Upper lobe of right lung (tissue), 1 donor: Measurements from ENCODE around the gene RFT1. TPM values are rescaled to one million over a fixed set of nuclear protein-coding genes. Genes with fewer than 3 reads are reported as not detected.
"Not testable (repeated sequence)": the region's sequence is repeated elsewhere in the genome, so short reads cannot be mapped to it uniquely, and the experiment has no call there.

ENCODE experiments used
- ATAC-seq: fragments of 200-7000 bp; cut with Tn5 transposase; one replicate; pipeline ENCODE4 v1.9.1; 2020; ENCODE audit warnings: mild to moderate bottlenecking, moderate library complexity
- DNase-seq: peaks from one replicate; pipeline ENCODE4 v3.0.0-alpha.2; 2020
- H3K27ac ChIP-seq: fragments of 200-600 bp; one replicate; pipeline ENCODE4 v1.8.0; 2022
- H3K27me3 ChIP-seq: fragments of 200-600 bp; one replicate; pipeline ENCODE4 v1.8.0; 2022; ENCODE audit warnings: mild to moderate bottlenecking
- H3K36me3 ChIP-seq: fragments of 200-600 bp; one replicate; pipeline ENCODE4 v1.8.0; 2022
- H3K4me1 ChIP-seq: fragments of 200-600 bp; one replicate; pipeline ENCODE4 v1.8.0; 2022
- H3K4me3 ChIP-seq: fragments of 200-600 bp; one replicate; pipeline ENCODE4 v1.8.0; 2022; ENCODE audit warnings: mild to moderate bottlenecking
- H3K9me3 ChIP-seq: fragments of 200-600 bp; one replicate; pipeline ENCODE4 v1.8.0; 2022
- intact Hi-C: fragments of 100-400 bp; cut with DNase I; formaldehyde crosslinking; loops from one replicate; pipeline ENCODE4 v1.11.0; 2022
- total RNA-seq: library from RNA; stranded (reverse); fragmentation: NEBNext Ultra II Directional; extraction: Animal tissue kit (Norgen Biotek cat#: 25700); gene quantifications from one replicate; pipeline ENCODE4 v1.2.1, GENCODE V29; 2021
- TF ChIP-seq, protein P1 (sequence below): fragments of 200-600 bp; IDR thresholded peaks from one replicate; pipeline ENCODE4 v1.8.0; 2022; ENCODE audit warnings: antibody characterized with exemption
- donor health status: DM: no; HTN: yes; CAD: no; lungs with severe emphysema.

The RFT1 gene
- total RNA-seq, 1 donor from 2014 or later: 20.6 TPM

DNA sequence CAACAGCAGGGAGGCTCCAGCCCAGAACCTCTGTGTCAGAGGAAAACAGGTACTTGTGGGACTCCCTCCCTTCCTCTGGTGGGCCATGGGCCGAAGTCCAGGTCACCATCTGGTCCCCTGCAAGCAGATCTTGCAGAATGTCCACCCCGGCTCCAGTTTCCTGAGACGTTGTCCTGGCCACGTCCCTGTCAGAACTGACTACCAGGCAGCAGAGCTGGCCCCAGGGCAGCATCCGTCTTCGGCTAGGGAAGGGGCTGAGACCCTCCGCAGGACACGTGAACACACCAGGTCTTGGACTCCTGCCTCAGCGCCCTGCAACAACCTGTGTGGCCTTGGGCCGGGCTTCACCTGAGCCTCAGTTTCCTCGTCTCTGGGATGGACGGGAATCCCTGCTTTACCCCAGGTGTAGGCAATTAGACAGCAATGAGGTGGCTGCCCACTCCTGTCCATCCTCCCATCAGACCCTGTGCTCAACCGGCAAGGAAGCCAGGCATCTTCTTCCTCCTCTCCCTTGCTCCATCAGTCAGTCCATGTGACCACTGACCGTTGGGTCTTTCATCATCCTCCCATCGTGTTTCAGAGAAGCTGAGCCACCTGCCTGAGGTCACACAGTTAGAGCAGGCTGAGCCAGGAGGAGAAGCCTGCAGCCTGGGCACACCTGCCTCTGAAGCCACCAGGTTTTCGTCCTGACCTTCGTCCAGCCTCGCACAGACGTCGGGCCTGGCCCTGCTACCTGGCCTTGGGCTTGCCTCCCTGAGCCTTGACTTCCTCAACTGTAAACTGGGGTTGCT, 21.8 kb upstream of the RFT1 start:
- DNase-seq: no peak
- no peaks in the 10 kb centered on the region for H3K27me3 ChIP-seq
- intact Hi-C loops: no loop called here
- no peak overlapping the region for H3K4me3 ChIP-seq
- no peaks in the 10 kb centered on the region for H3K9me3 ChIP-seq
- no peak for ATAC-seq
- no peaks in the 10 kb centered on the region for H3K36me3 ChIP-seq
- H3K4me1 ChIP-seq: peaks cover 45% of the 10 kb centered on the region
- TF ChIP-seq, protein P1, sequence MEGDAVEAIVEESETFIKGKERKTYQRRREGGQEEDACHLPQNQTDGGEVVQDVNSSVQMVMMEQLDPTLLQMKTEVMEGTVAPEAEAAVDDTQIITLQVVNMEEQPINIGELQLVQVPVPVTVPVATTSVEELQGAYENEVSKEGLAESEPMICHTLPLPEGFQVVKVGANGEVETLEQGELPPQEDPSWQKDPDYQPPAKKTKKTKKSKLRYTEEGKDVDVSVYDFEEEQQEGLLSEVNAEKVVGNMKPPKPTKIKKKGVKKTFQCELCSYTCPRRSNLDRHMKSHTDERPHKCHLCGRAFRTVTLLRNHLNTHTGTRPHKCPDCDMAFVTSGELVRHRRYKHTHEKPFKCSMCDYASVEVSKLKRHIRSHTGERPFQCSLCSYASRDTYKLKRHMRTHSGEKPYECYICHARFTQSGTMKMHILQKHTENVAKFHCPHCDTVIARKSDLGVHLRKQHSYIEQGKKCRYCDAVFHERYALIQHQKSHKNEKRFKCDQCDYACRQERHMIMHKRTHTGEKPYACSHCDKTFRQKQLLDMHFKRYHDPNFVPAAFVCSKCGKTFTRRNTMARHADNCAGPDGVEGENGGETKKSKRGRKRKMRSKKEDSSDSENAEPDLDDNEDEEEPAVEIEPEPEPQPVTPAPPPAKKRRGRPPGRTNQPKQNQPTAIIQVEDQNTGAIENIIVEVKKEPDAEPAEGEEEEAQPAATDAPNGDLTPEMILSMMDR: no peak
- H3K27ac ChIP-seq: no peak overlapping the region

DNA sequence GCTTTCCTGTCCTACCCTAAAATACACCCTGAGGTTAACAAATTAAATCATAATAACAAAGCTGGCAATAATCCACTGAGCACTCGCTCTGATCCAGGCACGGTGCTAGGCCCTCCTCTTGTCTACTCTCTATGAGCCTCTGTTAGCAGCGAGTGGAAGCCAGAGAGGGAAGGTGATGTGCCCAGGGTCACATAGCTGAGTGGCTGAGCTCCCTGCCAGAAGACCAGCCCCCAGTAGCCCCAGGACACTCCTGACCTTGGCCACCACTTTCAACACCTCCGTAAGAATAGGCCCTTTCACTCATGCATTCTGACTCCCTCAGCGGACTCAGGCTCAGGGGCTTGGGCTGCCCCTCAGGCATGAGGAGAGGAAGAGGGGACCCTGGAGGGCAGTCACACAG, 21.2 kb upstream of the RFT1 start:
- intact Hi-C loops: no loop called here
- H3K9me3 ChIP-seq: no peaks in the 10 kb centered on the region
- H3K36me3 ChIP-seq: no peaks in the 10 kb centered on the region
- DNase-seq (no peak), ATAC-seq (no peak)
- no peak overlapping the region for H3K4me3 ChIP-seq
- peaks cover 45% of the 10 kb centered on the region for H3K4me1 ChIP-seq
- no peaks in the 10 kb centered on the region for H3K27me3 ChIP-seq
- no peak overlapping the region for H3K27ac ChIP-seq
- TF ChIP-seq, protein P1: no peak

DNA sequence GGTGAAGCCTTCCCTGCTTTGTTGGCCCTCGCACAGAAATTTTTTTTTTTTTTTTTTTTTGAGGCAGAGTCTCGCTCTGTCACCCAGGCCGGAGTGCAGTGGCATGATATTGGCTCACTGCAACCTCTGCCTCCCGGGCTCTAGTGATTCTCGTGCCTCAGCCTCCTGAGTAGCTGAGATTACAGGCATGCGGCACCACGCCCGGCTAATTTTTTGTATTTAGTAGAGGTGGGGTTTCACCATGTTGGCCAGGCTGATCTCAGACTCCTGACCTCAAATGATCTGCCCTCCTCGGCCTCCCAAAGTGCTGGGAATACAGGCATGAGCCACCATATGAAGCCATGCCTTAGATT, 20.8 kb upstream of the RFT1 start:
- H3K4me3 ChIP-seq, H3K9me3 ChIP-seq, intact Hi-C loops, H3K27me3 ChIP-seq, H3K27ac ChIP-seq, H3K36me3 ChIP-seq, ATAC-seq, DNase-seq: not testable (repeated sequence)
- peaks cover 45% of the 10 kb centered on the region for H3K4me1 ChIP-seq

DNA sequence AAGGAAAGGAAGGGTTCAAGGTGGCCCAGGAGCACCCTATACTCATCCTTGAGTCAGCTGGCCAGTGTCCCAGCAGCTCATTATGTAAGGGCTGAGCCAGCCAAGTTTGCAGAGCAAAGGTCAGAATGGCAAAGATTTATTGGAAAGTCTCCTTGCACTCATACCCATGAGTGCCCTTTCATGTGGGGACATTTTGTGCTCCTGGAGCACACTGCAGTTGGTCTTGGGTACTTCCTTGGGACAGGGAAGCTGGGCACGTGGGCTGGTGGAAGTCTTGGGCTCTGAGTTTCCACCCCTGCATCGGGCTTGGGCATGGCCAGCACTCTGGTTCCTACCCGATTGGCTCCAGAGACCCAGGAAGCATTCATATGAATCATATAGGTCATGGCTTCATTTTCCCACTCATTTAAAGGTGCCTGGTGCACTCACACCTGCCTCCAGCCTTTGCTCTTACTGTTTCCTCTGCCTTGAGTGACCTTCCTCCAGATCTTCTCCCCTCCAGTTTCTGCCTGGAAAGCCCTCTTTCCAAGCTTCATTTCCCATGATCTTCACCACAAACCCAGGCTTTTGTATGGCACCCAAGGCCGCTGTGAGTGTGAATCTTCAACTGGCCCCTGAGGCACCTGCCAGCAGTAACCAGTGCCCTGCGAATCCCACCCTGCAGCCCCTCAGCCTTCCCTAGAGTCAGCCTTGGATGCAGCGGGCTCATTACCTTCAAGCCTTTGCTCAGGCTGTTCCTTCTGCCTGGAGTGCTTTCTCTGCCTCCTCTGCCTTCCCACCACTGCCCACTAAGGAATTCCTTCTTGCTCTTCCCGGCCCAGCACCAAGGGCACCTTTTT, 20.2 kb upstream of the RFT1 start:
- peak overlapping the region; percentile 58 for H3K27ac ChIP-seq
- no peaks in the 10 kb centered on the region for H3K9me3 ChIP-seq
- DNase-seq (peak; percentile 87), ATAC-seq (peak; percentile 78)
- H3K36me3 ChIP-seq: no peaks in the 10 kb centered on the region
- intact Hi-C loops: no loop called here
- peaks cover 45% of the 10 kb centered on the region for H3K4me1 ChIP-seq
- no peak overlapping the region for H3K4me3 ChIP-seq
- H3K27me3 ChIP-seq: no peaks in the 10 kb centered on the region
- TF ChIP-seq, protein P1: no peak

DNA sequence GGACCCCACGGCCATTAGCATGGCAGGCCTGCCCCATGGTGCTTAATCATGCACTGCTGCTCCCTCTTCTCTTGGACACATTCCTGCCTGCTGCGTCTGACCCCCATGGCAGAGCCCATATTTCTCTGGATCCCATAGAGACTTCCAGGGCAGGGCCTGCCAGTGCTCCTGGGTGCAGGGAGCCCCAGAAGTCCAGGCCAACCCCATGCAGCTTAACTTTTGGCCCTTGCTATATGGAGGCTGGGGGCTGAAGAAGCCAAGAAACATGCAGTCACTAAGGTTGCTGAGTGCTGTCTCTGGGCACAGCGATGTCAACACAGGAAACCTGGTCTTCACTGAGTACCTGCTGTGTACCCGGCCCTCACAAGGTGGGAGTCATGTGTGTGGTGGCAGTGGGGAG, 19.5 kb upstream of the RFT1 start:
- Histone ChIP-seq H3K27ac (no peak overlapping the region), H3K27me3 (no peaks in the 10 kb centered on the region), H3K36me3 (no peaks in the 10 kb centered on the region), H3K9me3 (no peaks in the 10 kb centered on the region), H3K4me3 (no peak overlapping the region), H3K4me1 (peaks cover 39% of the 10 kb centered on the region)
- DNase-seq: no peak
- intact Hi-C loops: no loop called here
- no peak for ATAC-seq
- TF ChIP-seq, protein P1: no peak
